Astrocyte (in vitro differentiated cells and primary cell): Measurements from ENCODE around the gene GSG1L. TPM values are rescaled to one million over a fixed set of nuclear protein-coding genes. Genes with fewer than 3 reads are reported as not detected.

ENCODE experiments used
- DNase-seq: peaks from one replicate; pipeline ENCODE4 v3.0.0-alpha.2; 2010; ENCODE audit warnings: low read depth
- FAIRE-seq: peaks from 2 replicates; lab custom pipeline; 2011; peaks lifted over from hg19 to GRCh38; lab: Jason Lieb, UNC
- H2AFZ ChIP-seq: 2 replicates; pipeline ENCODE4 v1.6.0; 2012; ENCODE audit warnings: low read depth, low read length, inconsistent platforms
- H3K27ac ChIP-seq: 2 replicates; pipeline ENCODE4 v1.5.1; 2011; ENCODE audit warnings: low read depth, low read length, inconsistent platforms
- H3K27me3 ChIP-seq: 2 replicates; pipeline ENCODE4 v1.6.0; 2011; ENCODE audit warnings: low read length, inconsistent platforms; ENCODE audit not compliant: insufficient read depth
- H3K36me3 ChIP-seq: 2 replicates; pipeline ENCODE4 v1.5.1; 2011; ENCODE audit warnings: low read length, inconsistent platforms; ENCODE audit not compliant: insufficient read depth
- H3K4me1 ChIP-seq: 2 replicates; pipeline ENCODE4 v1.5.1; 2011; ENCODE audit warnings: low read length, inconsistent platforms; ENCODE audit not compliant: insufficient read depth
- H3K4me2 ChIP-seq: 2 replicates; pipeline ENCODE4 v1.6.0; 2012; ENCODE audit warnings: low read length, inconsistent platforms
- H3K4me3 ChIP-seq: 2 replicates; pipeline ENCODE4 v1.5.1; 2011; ENCODE audit warnings: low read depth, mild to moderate bottlenecking, low read length, inconsistent platforms; ENCODE audit not compliant: insufficient read depth
- H3K79me2 ChIP-seq: 2 replicates; pipeline ENCODE4 v1.6.0; 2012; ENCODE audit warnings: mild to moderate bottlenecking, low read length, inconsistent platforms; ENCODE audit not compliant: insufficient read depth
- H3K9ac ChIP-seq: 2 replicates; pipeline ENCODE4 v1.6.0; 2012; ENCODE audit warnings: mild to moderate bottlenecking, low read length, inconsistent platforms
- H3K9me3 ChIP-seq: 2 replicates; pipeline ENCODE4 v1.5.1; 2012; ENCODE audit warnings: low read depth, mild to moderate bottlenecking, low read length, inconsistent platforms; ENCODE audit not compliant: insufficient read depth
- H4K20me1 ChIP-seq: 2 replicates; pipeline ENCODE4 v1.6.0; 2012; ENCODE audit warnings: low read length, inconsistent platforms; ENCODE audit not compliant: insufficient read depth
- H3K27ac Mint-ChIP-seq: one replicate; pipeline ENCODE4 v1.8.0; 2021; ENCODE audit warnings: mild to moderate bottlenecking, mixed read lengths; ENCODE audit not compliant: unreplicated experiment
- H3K27me3 Mint-ChIP-seq: one replicate; pipeline ENCODE4 v1.8.0; 2021; ENCODE audit warnings: low read depth, mixed read lengths; ENCODE audit not compliant: unreplicated experiment
- H3K36me3 Mint-ChIP-seq: one replicate; pipeline ENCODE4 v1.8.0; 2021; ENCODE audit warnings: low read depth, mixed read lengths; ENCODE audit not compliant: unreplicated experiment
- H3K4me1 Mint-ChIP-seq: one replicate; pipeline ENCODE4 v1.8.0; 2021; ENCODE audit warnings: low read depth, mixed read lengths; ENCODE audit not compliant: unreplicated experiment
- H3K4me3 Mint-ChIP-seq: one replicate; pipeline ENCODE4 v1.8.0; 2021; ENCODE audit warnings: mild to moderate bottlenecking, moderate library complexity, mixed read lengths; ENCODE audit not compliant: unreplicated experiment
- H3K9me3 Mint-ChIP-seq: one replicate; pipeline ENCODE4 v1.8.0; 2021; ENCODE audit warnings: mild to moderate bottlenecking, mixed read lengths; ENCODE audit not compliant: unreplicated experiment
- CTCF ChIP-seq: IDR thresholded peaks from 2 replicates; pipeline ENCODE4 v1.5.1; 2011; ENCODE audit warnings: low read depth, mild to moderate bottlenecking, inconsistent platforms, low read length, moderate library complexity; ENCODE audit not compliant: insufficient read depth
- EZH2 ChIP-seq: IDR thresholded peaks from 2 replicates; pipeline ENCODE4 v1.6.1; 2012; ENCODE audit warnings: mild to moderate bottlenecking, low read length, inconsistent platforms; ENCODE audit not compliant: insufficient read depth
- total RNA-seq: library from RNA; stranded (reverse); gene quantifications from 2 replicates; pipeline ENCODE4 v1.2.1, GENCODE V29; 2021

The GSG1L gene
- total RNA-seq, 1 donor from 2014 or later: not detected

GRCh38 chr16:27819881-27820610, 243.5 kb downstream of the GSG1L start:
- Mint-ChIP-seq H3K27me3 (peaks cover 62% of the 10 kb centered on the region), H3K4me1 (no peaks in the 10 kb centered on the region), H3K4me3 (no peak overlapping the region), H3K27ac (no peak overlapping the region), H3K36me3 (no peaks in the 10 kb centered on the region), H3K9me3 (peaks cover 6% of the 10 kb centered on the region)
- Histone ChIP-seq H3K27ac (no peak overlapping the region), H3K4me1 (no peaks in the 10 kb centered on the region), H4K20me1 (no peaks in the 10 kb centered on the region), H3K36me3 (no peaks in the 10 kb centered on the region), H3K9ac (no peak overlapping the region), H3K4me2 (no peak overlapping the region), H3K79me2 (no peaks in the 10 kb centered on the region), H3K27me3 (peaks cover 13% of the 10 kb centered on the region), H3K4me3 (no peak overlapping the region), H2AFZ (no peak overlapping the region), H3K9me3 (peaks cover 2% of the 10 kb centered on the region)
- TF ChIP-seq EZH2 (no peak), CTCF (no peak)
- FAIRE-seq: no peak
- no peak for DNase-seq

- Histone ChIP-seq H3K4me1 (no peaks in the 10 kb centered on the region), H3K4me2 (no peak overlapping the region), H3K4me3 (no peak overlapping the region), H3K27me3 (peaks cover 13% of the 10 kb centered on the region), H4K20me1 (no peaks in the 10 kb centered on the region), H3K9me3 (peaks cover 3% of the 10 kb centered on the region), H3K27ac (no peak overlapping the region), H3K36me3 (no peaks in the 10 kb centered on the region), H2AFZ (no peak overlapping the region), H3K9ac (no peak overlapping the region), H3K79me2 (no peaks in the 10 kb centered on the region)
- Mint-ChIP-seq H3K4me3 (no peak overlapping the region), H3K4me1 (no peaks in the 10 kb centered on the region), H3K9me3 (peaks cover 6% of the 10 kb centered on the region), H3K27ac (no peak overlapping the region), H3K27me3 (peaks cover 55% of the 10 kb centered on the region), H3K36me3 (no peaks in the 10 kb centered on the region)
- TF ChIP-seq CTCF (no peak), EZH2 (no peak)
- DNase-seq (no peak), FAIRE-seq (no peak)
These were observed 244.2 kb downstream of the GSG1L start for GRCh38 chr16:27819356-27819755.

GRCh38 chr16:27818246-27818645, 245.3 kb downstream of the GSG1L start:
- peaks cover 56% of the 10 kb centered on the region for H3K27me3 Mint-ChIP-seq
- Histone ChIP-seq H3K27me3 (peaks cover 6% of the 10 kb centered on the region), H2AFZ (no peak overlapping the region), H3K4me2 (no peak overlapping the region), H3K27ac (no peak overlapping the region), H3K4me3 (no peak overlapping the region), H3K4me1 (no peaks in the 10 kb centered on the region), H4K20me1 (no peaks in the 10 kb centered on the region), H3K36me3 (no peaks in the 10 kb centered on the region), H3K9me3 (peaks cover 3% of the 10 kb centered on the region), H3K79me2 (no peaks in the 10 kb centered on the region), H3K9ac (no peak overlapping the region)
- H3K4me3 Mint-ChIP-seq: no peak overlapping the region
- no peak overlapping the region for H3K27ac Mint-ChIP-seq
- no peak for TF ChIP-seq CTCF
- no peaks in the 10 kb centered on the region for H3K36me3 Mint-ChIP-seq
- FAIRE-seq (no peak), DNase-seq (no peak)
- H3K9me3 Mint-ChIP-seq: peaks cover 6% of the 10 kb centered on the region
- H3K4me1 Mint-ChIP-seq: no peaks in the 10 kb centered on the region
